Right atrium auricular region (tissue), 2 donors: ENCODE data around the gene MRPS14. TPM values are rescaled to one million over a fixed set of nuclear protein-coding genes. Genes with fewer than 3 reads are reported as not detected.

ENCODE experiments used
- DNase-seq: peaks from one replicate; pipeline ENCODE4 v3.0.0-alpha.2; 2019; ENCODE audit warnings: low spot score
- H3K27ac ChIP-seq, 2 donors: fragments of 200-600 bp; sonication (generic); 1 replicate in 1 of 2; 2 replicates in 1 of 2; pipeline ENCODE4 v1.5.1; 2016 to 2019
- H3K27me3 ChIP-seq, 2 donors: fragments of 200-600 bp; sonication (generic); one replicate each; pipeline versions ENCODE4 v1.5.1 to v1.6.0; 2017 to 2019
- H3K36me3 ChIP-seq: fragments of 200-600 bp; sonication (generic); one replicate; pipeline ENCODE4 v1.5.1; 2016
- H3K4me1 ChIP-seq, 2 donors: fragments of 200-600 bp; sonication (generic); one replicate each; pipeline versions ENCODE4 v1.5.1 to v1.6.0; 2017 to 2019
- H3K4me3 ChIP-seq, 2 donors: fragments of 200-600 bp; sonication (generic); 1 replicate in 1 of 2; 2 replicates in 1 of 2; pipeline ENCODE4 v1.5.1; 2017 to 2019; ENCODE audit warnings: mild to moderate bottlenecking in 1 of 2, moderate library complexity in 1 of 2
- H3K9me3 ChIP-seq, 2 donors: fragments of 200-600 bp; sonication (generic); one replicate each; pipeline ENCODE4 v1.5.1; 2019
- total RNA-seq, 2 donors: library from RNA; depleted of rRNA; stranded (reverse); fragments of >200 nt; gene quantifications; one replicate each; pipeline ENCODE4 v1.1.0, GENCODE V29; 2016
- TF ChIP-seq, protein P1 (sequence below), 2 donors: fragments of 200-600 bp; sonication (generic); IDR thresholded peaks; one replicate each; pipeline ENCODE4 v1.5.1; 2019; ENCODE audit warnings: antibody characterized with exemption in 2 of 2

MRPS14 gene
- total RNA-seq, 2 donors from 2014 or later: 14.8 to 16.7 TPM

DNA sequence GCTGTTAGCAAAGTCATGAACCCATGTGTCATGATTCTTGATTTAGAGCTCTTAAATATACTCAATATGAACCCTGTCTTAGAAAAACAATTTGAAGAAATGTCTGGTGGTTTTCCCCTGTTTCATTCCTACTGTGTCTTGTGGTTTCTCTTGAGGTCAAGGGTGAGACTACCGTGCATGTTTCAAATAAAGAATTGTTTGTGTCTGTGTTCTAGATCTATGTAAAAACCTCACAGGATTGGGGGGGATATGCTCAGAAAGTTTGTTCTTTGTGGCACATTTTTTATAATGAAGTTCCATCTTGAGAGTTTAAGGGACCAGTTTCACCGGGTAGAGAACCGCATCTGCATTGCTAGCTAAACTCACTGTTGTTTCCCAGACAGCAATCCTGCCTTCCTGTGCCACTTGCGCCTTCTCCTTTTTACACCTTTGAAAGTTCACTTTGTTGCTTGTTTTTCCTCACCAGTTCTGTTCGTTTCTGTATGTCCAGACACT is 54.4 kb downstream of the MRPS14 start:
- Histone ChIP-seq H3K27me3 (no peaks in the 10 kb centered on the region), H3K4me3 (no peak overlapping the region), H3K36me3 (peaks cover 6% of the 10 kb centered on the region), H3K9me3 (no peaks in the 10 kb centered on the region), H3K27ac (no peak overlapping the region), H3K4me1 (peaks cover 0 to 40% of the 10 kb centered on the region in 2 donors)
- TF ChIP-seq, protein P1, sequence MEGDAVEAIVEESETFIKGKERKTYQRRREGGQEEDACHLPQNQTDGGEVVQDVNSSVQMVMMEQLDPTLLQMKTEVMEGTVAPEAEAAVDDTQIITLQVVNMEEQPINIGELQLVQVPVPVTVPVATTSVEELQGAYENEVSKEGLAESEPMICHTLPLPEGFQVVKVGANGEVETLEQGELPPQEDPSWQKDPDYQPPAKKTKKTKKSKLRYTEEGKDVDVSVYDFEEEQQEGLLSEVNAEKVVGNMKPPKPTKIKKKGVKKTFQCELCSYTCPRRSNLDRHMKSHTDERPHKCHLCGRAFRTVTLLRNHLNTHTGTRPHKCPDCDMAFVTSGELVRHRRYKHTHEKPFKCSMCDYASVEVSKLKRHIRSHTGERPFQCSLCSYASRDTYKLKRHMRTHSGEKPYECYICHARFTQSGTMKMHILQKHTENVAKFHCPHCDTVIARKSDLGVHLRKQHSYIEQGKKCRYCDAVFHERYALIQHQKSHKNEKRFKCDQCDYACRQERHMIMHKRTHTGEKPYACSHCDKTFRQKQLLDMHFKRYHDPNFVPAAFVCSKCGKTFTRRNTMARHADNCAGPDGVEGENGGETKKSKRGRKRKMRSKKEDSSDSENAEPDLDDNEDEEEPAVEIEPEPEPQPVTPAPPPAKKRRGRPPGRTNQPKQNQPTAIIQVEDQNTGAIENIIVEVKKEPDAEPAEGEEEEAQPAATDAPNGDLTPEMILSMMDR (IDR thresholded peaks at IDR 0.05): no peak
- no peak for DNase-seq

- no peaks in the 10 kb centered on the region for H3K9me3 ChIP-seq
- no peak overlapping the region for H3K4me3 ChIP-seq
- H3K27ac ChIP-seq: peak overlapping the region in 1 of 2 donors; percentile 76
- TF ChIP-seq, protein P1 (IDR thresholded peaks at IDR 0.05): no peak
- DNase-seq: no peak
- peaks cover 6% of the 10 kb centered on the region for H3K36me3 ChIP-seq
- H3K27me3 ChIP-seq: no peaks in the 10 kb centered on the region
- peaks cover 0 to 47% of the 10 kb centered on the region in 2 donors for H3K4me1 ChIP-seq
These were observed 55.1 kb downstream of the MRPS14 start for GRCh38 chr1:174967845-174968705.

GRCh38 chr1:174966008-174966572 is 57.1 kb downstream of the MRPS14 start:
- no peak for DNase-seq
- TF ChIP-seq, protein P1 (IDR thresholded peaks at IDR 0.05): no peak
- Histone ChIP-seq H3K4me3 (no peak overlapping the region), H3K27me3 (no peaks in the 10 kb centered on the region), H3K27ac (peak overlapping the region; percentile 65 to 76), H3K36me3 (peaks cover 6% of the 10 kb centered on the region), H3K4me1 (peaks cover 0 to 47% of the 10 kb centered on the region in 2 donors), H3K9me3 (no peaks in the 10 kb centered on the region)

DNA sequence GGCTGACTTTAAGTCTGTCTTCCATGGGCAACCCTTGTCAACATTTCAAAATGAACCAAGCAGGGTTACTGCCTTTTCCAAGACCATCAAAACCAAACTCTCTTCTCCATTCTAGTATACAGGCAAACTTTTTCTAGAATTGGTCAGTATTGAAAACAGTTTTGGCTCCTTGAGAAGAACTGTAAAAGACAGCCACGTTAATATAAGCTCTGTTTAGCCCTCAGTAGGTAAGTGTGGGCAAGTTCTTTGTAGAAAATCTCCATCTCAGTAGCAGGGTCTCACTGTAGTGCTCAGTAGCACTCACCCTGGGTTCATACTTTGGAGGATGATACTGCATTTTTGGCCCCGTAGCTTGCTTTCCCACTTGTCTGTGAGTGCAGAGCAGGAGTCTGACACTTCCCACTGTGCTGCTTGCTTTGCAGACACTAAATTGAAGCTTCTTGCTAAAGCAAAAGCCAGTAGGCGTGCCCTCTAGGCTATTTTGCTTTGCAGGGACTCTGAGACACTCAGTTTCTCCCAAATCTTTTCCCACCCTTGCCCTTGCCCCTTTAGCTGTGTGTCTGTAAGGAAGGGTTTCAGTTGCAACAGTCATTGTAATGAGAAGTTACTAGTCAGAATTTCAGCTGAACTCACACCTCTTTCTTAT is 57.7 kb downstream of the MRPS14 start:
- H3K4me1 ChIP-seq: peaks cover 0 to 47% of the 10 kb centered on the region in 2 donors
- H3K36me3 ChIP-seq: peaks cover 6% of the 10 kb centered on the region
- H3K9me3 ChIP-seq: no peaks in the 10 kb centered on the region
- H3K27ac ChIP-seq: peak overlapping the region; percentile 65 to 76
- no peak for DNase-seq
- no peaks in the 10 kb centered on the region for H3K27me3 ChIP-seq
- TF ChIP-seq, protein P1 (IDR thresholded peaks at IDR 0.05): no peak
- H3K4me3 ChIP-seq: peak overlapping the region in 1 of 2 donors; percentile 13

- no peak for DNase-seq
- peaks cover 0 to 47% of the 10 kb centered on the region in 2 donors for H3K4me1 ChIP-seq
- H3K4me3 ChIP-seq: no peak overlapping the region
These were observed 58.3 kb downstream of the MRPS14 start for GRCh38 chr1:174964972-174965361.

More at GRCh38 chr1:174964972-174965361, 58.3 kb downstream of the MRPS14 start:
- H3K36me3 ChIP-seq: peaks cover 3% of the 10 kb centered on the region
- H3K27ac ChIP-seq: peak overlapping the region; percentile 65 to 76
- H3K27me3 ChIP-seq: no peaks in the 10 kb centered on the region
- TF ChIP-seq, protein P1 (IDR thresholded peaks at IDR 0.05): no peak
- no peaks in the 10 kb centered on the region for H3K9me3 ChIP-seq
